Endothelial cell of umbilical vein (primary cell): ENCODE data around the gene GABRB2. TPM values are rescaled to one million over a fixed set of nuclear protein-coding genes. Genes with fewer than 3 reads are reported as not detected.

Experiments used
- BruUV-seq: library from RNA; stranded (reverse); fragments of 400-500 nt; replicated peaks from 2 replicates; lab custom pipeline; 2021; lab: Mats Ljungman, UMichigan
- CTCF ChIA-PET: fragments of 300-600, 350-600 bp; sonication (Branson Sonifier 250); formaldehyde crosslinking; loops from one replicate; lab custom pipeline; 2021; ENCODE audit warnings: antibody characterized with exemption, inconsistent platforms; lab: Charles Lee
- POLR2A ChIA-PET: fragments of 300-600, 350-600 bp; sonication (Branson Sonifier 250); formaldehyde crosslinking; loops from one replicate; lab custom pipeline; 2021; ENCODE audit warnings: antibody characterized with exemption, inconsistent platforms; lab: Charles Lee
- DNase-seq: peaks from one replicate; pipeline ENCODE4 v3.0.0-alpha.2; 2011; ENCODE audit warnings: low read depth, low spot score
- FAIRE-seq: peaks from 2 replicates; lab custom pipeline; 2011; peaks lifted over from hg19 to GRCh38; lab: Jason Lieb, UNC
- H2AFZ ChIP-seq: 2 replicates; pipeline ENCODE4 v1.6.0; 2012; ENCODE audit warnings: low read depth, low read length, control low read depth, inconsistent platforms
- H3K27ac ChIP-seq: 2 replicates; pipeline ENCODE4 v1.5.1; 2011; ENCODE audit warnings: low read depth, mild to moderate bottlenecking, control low read depth, low read length, moderate library complexity; ENCODE audit not compliant: insufficient read depth
- H3K27me3 ChIP-seq, 2 experiments: 2 replicates each; pipeline versions ENCODE4 v1.6.0 to v1.6.1; 2011; ENCODE audit warnings: low read length in 2 of 2, mixed read lengths in 1 of 2; ENCODE audit not compliant: control insufficient read depth in 2 of 2, insufficient read depth in 2 of 2
- H3K36me3 ChIP-seq, 2 experiments: 2 replicates in 1 of 2; 3 replicates in 1 of 2; pipeline ENCODE4 v1.5.1; 2011; ENCODE audit warnings: low read length in 2 of 2, mild to moderate bottlenecking in 1 of 2, moderate library complexity in 1 of 2; ENCODE audit not compliant: control insufficient read depth in 2 of 2, insufficient read depth in 2 of 2; ENCODE audit errors: extremely low read depth in 1 of 2
- H3K4me1 ChIP-seq: 3 replicates; pipeline ENCODE4 v1.5.1; 2011; ENCODE audit warnings: mild to moderate bottlenecking, low read length; ENCODE audit not compliant: control insufficient read depth, insufficient read depth; ENCODE audit errors: extremely low read depth
- H3K4me2 ChIP-seq: 2 replicates; pipeline ENCODE4 v1.6.1; 2011; ENCODE audit warnings: low read length, control low read depth, mixed read lengths; ENCODE audit not compliant: insufficient read depth
- H3K4me3 ChIP-seq, 3 experiments: fragments of 200-600 bp in 1 of 3; sonication (generic), shearing (Covaris generic) in 1 of 3; replicated peaks in 1 of 3; 2 replicates each; pipeline ENCODE4 v1.5.1; 2011 to 2016; ENCODE audit warnings: control low read depth in 3 of 3, low read length in 3 of 3, mild to moderate bottlenecking in 2 of 3, inconsistent platforms in 1 of 3, low read depth in 1 of 3, moderate library complexity in 1 of 3; ENCODE audit not compliant: insufficient read depth in 1 of 3
- H3K79me2 ChIP-seq: 2 replicates; pipeline ENCODE4 v1.6.0; 2012; ENCODE audit warnings: low read length, inconsistent platforms; ENCODE audit not compliant: control insufficient read depth, insufficient read depth
- H3K9ac ChIP-seq: replicated peaks from 2 replicates; pipeline ENCODE3; 2011; ENCODE audit warnings: low read length, control low read depth; ENCODE audit not compliant: insufficient read depth; ENCODE audit errors: extremely low read depth
- H3K9me1 ChIP-seq: replicated peaks from 3 replicates; pipeline ENCODE4 v1.6.0; 2011; ENCODE audit warnings: mild to moderate bottlenecking, low read length; ENCODE audit not compliant: control insufficient read depth, insufficient read depth; ENCODE audit errors: extremely low read depth
- H3K9me3 ChIP-seq: replicated peaks from 2 replicates; pipeline ENCODE4 v1.5.1; 2012; ENCODE audit warnings: low read length, inconsistent platforms; ENCODE audit not compliant: control insufficient read depth, insufficient read depth
- H4K20me1 ChIP-seq: replicated peaks from 2 replicates; pipeline ENCODE3; 2011; ENCODE audit warnings: mild to moderate bottlenecking, low read length; ENCODE audit not compliant: control insufficient read depth, insufficient read depth; ENCODE audit errors: extremely low read depth
- EZH2 ChIP-seq: IDR thresholded peaks from 2 replicates; pipeline ENCODE4 v1.6.1; 2012; ENCODE audit warnings: borderline replicate concordance, low read depth, mild to moderate bottlenecking, moderate library complexity, low read length, inconsistent platforms; ENCODE audit not compliant: severe bottlenecking
- FOS ChIP-seq: IDR thresholded peaks from 2 replicates; pipeline ENCODE4 v1.6.1; 2011; ENCODE audit warnings: mild to moderate bottlenecking, low read length, moderate library complexity, borderline replicate concordance; ENCODE audit not compliant: insufficient read depth
- GATA2 ChIP-seq: IDR thresholded peaks from 2 replicates; pipeline ENCODE4 v1.7.0; 2011; ENCODE audit warnings: low read depth, mild to moderate bottlenecking, moderate library complexity, mixed read lengths, low read length; ENCODE audit not compliant: insufficient read length, insufficient read depth
- JUN ChIP-seq: IDR thresholded peaks from 2 replicates; pipeline ENCODE4 v1.6.1; 2011; ENCODE audit warnings: borderline replicate concordance, low read depth; ENCODE audit not compliant: insufficient read length, insufficient read depth
- MAX ChIP-seq: IDR thresholded peaks from 2 replicates; pipeline ENCODE4 v1.6.1; 2011; ENCODE audit not compliant: insufficient read depth, insufficient read length
- MYC ChIP-seq: IDR thresholded peaks from one replicate; pipeline ENCODE4 v1.6.1; 2011; ENCODE audit warnings: mild to moderate bottlenecking, low read depth, low read length
- POLR2A ChIP-seq: IDR thresholded peaks from 2 replicates; pipeline ENCODE4 v1.6.1; 2012; ENCODE audit warnings: low read depth, mild to moderate bottlenecking, control low read depth, low read length
- POLR2AphosphoS5 ChIP-seq: IDR thresholded peaks from 2 replicates; pipeline ENCODE4 v1.6.1; 2012; ENCODE audit warnings: low read depth, mild to moderate bottlenecking, control low read depth, low read length, moderate library complexity; ENCODE audit not compliant: insufficient read depth
- dilution Hi-C: fragments of 300-500 bp; cut with MboI; formaldehyde crosslinking; loops from one replicate; pipeline ENCODE4 v1.15.0; 2019; ENCODE audit warnings: low sequenced_read_pairs; ENCODE audit not compliant: extremely low pct_ligation_motif_present
- intact Hi-C: fragments of 100-400 bp; cut with micrococcal nuclease; formaldehyde crosslinking; loops from one replicate; pipeline ENCODE4 v1.10.0; 2022
- polyA plus RNA-seq, 4 experiments: library from polyadenylated mRNA; depleted of rRNA in 3 of 4; stranded (reverse) in 3 of 4; unstranded in 1 of 4; fragments of >200 nt; gene quantifications; 2 replicates each; pipeline versions ENCODE4 v1.2.1 to v1.2.3, GENCODE V29; 2011 to 2012; ENCODE audit warnings: missing spikeins in 1 of 4
- total RNA-seq: library from RNA; stranded (reverse); gene quantifications from 2 replicates; pipeline ENCODE4 v1.2.3, GENCODE V29; 2021
- TF ChIP-seq, protein P1 (sequence below), 2 donors: IDR thresholded peaks; 1 replicate in 1 of 2; 2 replicates in 1 of 2; pipeline ENCODE4 v1.5.1; 2011; ENCODE audit warnings: low read length in 2 of 2, mild to moderate bottlenecking in 2 of 2, moderate library complexity in 2 of 2, control low read depth in 1 of 2, inconsistent platforms in 1 of 2, low read depth in 1 of 2; ENCODE audit not compliant: insufficient read depth in 1 of 2; ENCODE audit errors: extremely low read depth in 1 of 2

GABRB2 gene
- total and polyA plus RNA-seq, 2 donors (not counting 3 experiments of a cell fraction or from before 2014, with no cell fraction given): not detected

DNA sequence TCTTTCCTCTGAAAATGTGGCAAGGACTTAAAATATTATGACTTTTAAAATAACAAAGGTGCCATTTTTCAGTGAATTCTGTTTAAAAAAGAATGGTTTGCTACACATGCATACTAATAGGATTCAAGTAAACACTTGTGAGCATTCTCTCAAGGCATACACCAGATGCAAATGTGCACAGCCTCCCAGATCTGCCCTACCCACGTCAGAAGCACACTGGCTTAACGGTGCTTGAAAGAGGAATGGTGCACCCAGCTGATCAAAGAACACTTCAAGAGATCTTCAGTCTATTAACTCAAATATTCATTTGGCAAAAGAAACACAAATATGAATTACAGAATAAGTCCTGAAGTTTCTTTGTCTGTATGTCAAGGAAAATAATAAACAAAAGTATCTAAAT, 15.8 kb downstream of the GABRB2 start:
- peaks cover 2% of the 10 kb centered on the region for H3K9me3 ChIP-seq
- dilution Hi-C loops: no loop called here
- H3K9me1 ChIP-seq: no peaks in the 10 kb centered on the region
- H3K27me3 ChIP-seq: no peaks in the 10 kb centered on the region
- H2AFZ ChIP-seq: no peak overlapping the region
- no peaks in the 10 kb centered on the region for H4K20me1 ChIP-seq
- H3K79me2 ChIP-seq: no peaks in the 10 kb centered on the region
- no peaks in the 10 kb centered on the region for H3K36me3 ChIP-seq
- H3K4me3 ChIP-seq: no peak overlapping the region
- H3K4me1 ChIP-seq: no peaks in the 10 kb centered on the region
- BruUV-seq: no TSS peak
- ChIA-PET POLR2A (no interaction called here), CTCF (no interaction called here)
- FAIRE-seq: no peak
- no peak overlapping the region for H3K9ac ChIP-seq
- DNase-seq: no peak
- no peak overlapping the region for H3K27ac ChIP-seq
- intact Hi-C loops: no loop called here
- H3K4me2 ChIP-seq: no peak overlapping the region
- TF ChIP-seq, protein P1, sequence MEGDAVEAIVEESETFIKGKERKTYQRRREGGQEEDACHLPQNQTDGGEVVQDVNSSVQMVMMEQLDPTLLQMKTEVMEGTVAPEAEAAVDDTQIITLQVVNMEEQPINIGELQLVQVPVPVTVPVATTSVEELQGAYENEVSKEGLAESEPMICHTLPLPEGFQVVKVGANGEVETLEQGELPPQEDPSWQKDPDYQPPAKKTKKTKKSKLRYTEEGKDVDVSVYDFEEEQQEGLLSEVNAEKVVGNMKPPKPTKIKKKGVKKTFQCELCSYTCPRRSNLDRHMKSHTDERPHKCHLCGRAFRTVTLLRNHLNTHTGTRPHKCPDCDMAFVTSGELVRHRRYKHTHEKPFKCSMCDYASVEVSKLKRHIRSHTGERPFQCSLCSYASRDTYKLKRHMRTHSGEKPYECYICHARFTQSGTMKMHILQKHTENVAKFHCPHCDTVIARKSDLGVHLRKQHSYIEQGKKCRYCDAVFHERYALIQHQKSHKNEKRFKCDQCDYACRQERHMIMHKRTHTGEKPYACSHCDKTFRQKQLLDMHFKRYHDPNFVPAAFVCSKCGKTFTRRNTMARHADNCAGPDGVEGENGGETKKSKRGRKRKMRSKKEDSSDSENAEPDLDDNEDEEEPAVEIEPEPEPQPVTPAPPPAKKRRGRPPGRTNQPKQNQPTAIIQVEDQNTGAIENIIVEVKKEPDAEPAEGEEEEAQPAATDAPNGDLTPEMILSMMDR (IDR thresholded peaks at IDR 0.05; ENCODE audit: extremely low read depth in 1 of 2, insufficient read depth in 1 of 2, low read depth in 1 of 2, low read length in 2 of 2): no peak
- no peak for TF ChIP-seq EZH2
- TF ChIP-seq FOS: no peak
- TF ChIP-seq MYC: no peak
- TF ChIP-seq JUN: no peak
- TF ChIP-seq GATA2: no peak
- TF ChIP-seq MAX: no peak
- no peak for TF ChIP-seq POLR2AphosphoS5
- TF ChIP-seq POLR2A: no peak
